Tongue (tissue), 3 donors: ENCODE measurements around the gene PCF11. TPM values are rescaled to one million over a fixed set of nuclear protein-coding genes. Genes with fewer than 3 reads are reported as not detected.
A peak's percentile ranks its signal among the peaks of the same experiment; 100 is the strongest.
"Not testable (repeated sequence)": the region's sequence is repeated elsewhere in the genome, so short reads cannot be mapped to it uniquely, and the experiment has no call there.

Experiments used
- DNase-seq: peaks from one replicate; pipeline ENCODE4 v3.0.0-alpha.2; 2015
- small RNA-seq: library from RNA; depleted of rRNA; stranded (forward); fragments of <200 nt; gene quantifications from one replicate; pipeline ENCODE3, GENCODE V24; 2014; ENCODE audit warnings: low replicate concordance
- total RNA-seq: library from RNA; depleted of rRNA; stranded (reverse); fragments of >200 nt; gene quantifications from one replicate; pipeline ENCODE4 v1.2.3, GENCODE V29; 2014

The PCF11 gene
- total RNA-seq, 1 donor from 2014 or later, result 64.2 TPM

DNA sequence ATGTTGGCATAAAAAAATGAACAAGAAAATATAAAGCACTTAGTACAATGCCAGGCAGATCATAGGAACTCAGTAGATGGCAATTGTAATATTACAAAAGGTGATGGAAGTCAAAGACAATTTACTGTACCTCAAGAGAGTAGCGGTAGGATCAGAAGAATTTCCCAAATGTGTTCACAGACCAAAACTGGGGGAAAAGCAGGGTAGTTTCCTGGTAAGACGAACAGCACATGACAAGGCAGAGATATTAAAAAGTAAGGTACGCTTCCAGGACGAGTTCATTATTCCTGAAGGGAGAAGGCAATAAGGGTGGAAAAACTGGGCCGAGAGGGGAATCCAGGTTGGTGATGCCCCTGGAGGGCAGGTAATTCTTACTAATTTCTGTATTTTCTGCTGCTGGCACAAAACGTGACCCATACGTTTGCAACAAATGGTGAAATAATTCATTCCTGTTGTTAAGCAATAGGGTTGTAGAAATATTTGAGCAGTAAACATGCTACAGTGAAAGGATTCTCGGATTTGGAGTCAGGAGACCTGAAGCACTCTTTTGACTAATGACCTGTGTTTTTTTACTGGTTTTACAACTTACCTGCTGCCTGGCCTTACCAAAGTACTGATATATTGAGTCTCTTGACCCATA lies 35.8 kb downstream of the PCF11 start:
- DNase-seq, result no peak

DNA sequence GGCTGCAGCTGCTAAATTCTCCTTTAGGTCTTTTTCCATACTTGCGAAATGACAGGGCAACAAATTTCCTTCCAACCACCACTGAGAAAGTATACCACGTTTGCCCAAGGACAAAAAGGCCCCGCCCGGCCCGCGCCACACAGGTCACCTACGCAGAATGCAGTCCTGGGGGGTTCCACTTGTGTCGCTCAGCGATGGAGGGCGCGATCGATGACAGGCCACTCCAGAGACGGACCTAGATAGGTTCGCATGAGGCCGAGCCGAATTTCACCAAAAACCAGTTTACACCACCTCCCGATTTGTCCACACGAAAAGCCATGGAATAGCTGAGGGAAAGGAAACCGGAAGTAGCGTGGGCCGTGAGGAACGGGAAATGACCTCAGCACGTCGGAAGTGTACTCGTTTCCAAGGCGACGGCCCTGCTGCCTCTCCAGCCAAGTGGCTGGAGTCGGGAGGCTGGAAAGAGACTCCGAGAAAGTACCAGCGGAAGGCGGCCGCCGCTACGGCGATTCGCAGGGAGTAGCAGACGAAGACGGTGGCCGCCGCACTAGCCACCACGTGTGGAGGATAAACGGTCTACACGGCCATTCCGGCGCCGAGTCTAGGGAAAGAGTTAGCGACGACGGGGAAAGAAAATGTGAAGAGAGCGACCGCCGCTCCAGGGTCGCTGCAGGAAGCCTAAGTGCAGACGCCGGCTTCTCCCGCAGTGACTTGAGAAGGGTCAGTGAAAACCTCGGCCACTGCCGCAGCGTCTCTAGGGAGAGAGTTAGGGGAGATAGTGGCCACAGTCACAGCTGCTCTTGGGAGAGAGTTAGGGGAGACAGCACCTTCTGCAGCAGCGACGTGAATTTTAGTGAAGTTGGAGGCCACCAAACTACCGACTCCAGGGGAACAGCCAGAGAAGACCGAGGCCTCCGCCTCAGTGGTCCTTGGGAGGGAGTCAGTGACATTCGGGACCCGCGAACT lies 36.7 kb downstream of the PCF11 start, which contains the start of gene ANKRD42:
Gene ANKRD42 (plus strand): TSS at position 398 of the 966 bp plus-strand sequence. CDS start 959 bp downstream, outside the sequence.
- DNase-seq, result peak; percentile 98

DNA sequence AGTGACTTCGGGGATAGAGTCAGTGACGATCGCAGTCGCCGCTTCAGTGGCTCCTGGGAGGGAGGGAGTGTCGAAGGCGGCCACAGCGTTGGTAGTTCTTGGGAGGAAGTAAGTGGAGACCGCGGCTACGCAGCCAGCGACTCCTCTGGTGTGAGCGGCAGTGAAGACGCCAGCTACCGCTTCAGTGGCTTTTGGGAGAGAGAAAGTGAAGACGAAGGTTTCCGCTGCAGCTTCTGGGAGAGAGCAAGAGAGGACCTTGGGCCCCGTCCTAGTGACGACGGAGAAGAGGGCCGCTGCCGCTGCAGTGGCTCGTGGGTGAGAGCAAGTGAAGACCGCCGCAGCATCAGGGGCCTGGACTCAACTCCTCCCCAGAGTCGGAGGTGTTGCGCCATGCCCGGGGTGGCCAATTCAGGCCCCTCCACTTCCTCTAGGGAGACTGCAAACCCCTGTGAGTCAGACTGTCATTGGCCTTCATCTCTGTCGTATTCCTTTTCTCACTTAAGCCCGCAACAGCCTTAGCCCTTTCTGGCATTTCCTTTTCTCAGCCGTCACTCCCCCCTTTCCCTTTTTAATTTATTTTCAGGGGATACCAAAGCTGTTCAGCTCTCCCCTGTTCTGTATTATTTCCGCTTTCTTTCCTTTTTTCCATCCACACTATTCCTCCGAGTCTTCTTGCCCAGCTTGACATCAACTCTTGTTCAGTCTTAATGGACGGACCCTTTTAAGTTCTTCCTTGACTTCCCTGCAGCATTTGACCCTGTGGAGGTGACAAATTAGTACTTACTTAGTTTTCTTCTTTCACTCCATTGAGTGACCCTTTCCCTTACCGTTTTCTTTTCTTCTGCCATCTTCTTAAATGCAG lies 37.6 kb downstream of the PCF11 start:
- peak; percentile 60 for DNase-seq

DNA sequence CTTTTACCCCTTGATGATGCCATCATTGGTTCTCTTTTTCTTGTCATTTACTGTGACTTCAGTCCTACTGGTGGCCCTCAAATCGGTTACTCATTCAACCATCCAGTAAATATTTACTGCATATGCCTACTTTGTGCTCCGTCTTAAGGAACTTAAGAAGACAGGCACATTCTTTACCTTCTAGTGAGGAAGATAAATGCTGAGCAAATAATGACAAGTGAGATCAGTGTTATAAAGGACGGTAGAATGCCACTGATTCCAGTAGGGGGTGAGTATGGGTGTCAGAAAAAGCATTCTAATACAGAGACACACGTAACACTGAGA lies 38.2 kb downstream of the PCF11 start:
- DNase-seq, result no peak

DNA sequence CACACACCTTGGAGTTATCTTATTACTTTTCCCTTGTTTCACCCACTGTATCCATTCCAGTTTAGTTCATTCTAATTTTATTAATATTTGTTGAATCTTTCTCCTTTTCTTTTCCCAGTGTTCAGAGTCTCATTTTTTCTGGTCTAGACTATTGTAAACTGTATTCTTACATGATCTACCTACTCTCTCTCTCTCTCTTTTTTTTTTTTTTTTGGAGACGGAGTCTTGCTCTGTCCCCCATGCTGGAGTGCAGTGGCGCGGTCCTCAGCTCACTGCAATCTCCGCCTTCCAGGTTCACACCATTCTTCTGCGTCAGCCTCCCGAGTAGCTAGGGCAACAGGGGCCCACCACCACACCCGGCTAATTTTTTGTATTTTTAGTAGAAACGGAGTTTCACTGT lies 38.7 kb downstream of the PCF11 start:
- DNase-seq, result no peak

DNA sequence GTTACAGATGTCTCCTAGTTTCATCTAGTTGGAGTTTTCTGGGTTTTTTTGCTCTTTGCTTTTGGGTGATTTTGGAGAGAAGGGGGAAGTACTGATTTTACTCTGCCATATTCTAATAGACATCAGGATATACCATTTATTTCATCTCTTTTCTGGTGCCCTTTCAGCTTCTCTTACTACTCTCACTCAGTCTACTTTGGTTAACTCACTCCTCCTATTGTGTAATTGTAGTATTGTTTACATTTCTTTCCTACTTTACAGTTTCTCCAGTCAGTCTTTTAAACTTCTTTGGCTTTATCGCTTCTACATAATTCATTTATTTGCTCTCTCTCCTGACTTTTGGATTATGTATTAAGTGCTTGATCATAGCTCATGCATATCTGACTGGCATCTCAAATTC lies 43.1 kb downstream of the PCF11 start:
- DNase-seq, result no peak

DNA sequence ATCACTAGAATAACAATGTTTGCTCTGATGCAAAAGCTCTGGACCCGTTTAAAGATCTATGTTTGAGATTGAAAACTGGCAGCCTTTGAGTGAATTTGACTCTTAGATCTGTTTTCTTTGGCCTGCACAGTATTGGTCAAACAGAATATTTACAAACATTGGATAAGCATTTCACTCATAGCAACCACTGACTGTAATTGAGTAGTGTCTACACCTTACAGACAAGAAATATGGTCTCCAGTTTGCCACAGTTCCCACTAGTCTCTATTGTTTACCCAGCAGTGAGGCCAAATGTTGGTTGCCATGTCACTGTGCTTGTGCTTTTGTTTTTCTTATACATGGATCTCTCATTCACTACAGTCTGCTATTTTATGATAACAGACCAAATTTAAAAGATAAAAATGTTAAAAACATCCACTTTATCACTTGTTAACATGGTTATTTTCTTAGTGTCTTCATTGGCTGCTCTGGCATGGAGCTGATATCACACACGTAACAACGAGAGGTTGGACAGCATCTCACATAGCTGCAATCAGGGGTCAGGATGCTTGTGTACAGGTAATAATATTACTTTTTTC lies 48.8 kb downstream of the PCF11 start:
- no peak for DNase-seq

DNA sequence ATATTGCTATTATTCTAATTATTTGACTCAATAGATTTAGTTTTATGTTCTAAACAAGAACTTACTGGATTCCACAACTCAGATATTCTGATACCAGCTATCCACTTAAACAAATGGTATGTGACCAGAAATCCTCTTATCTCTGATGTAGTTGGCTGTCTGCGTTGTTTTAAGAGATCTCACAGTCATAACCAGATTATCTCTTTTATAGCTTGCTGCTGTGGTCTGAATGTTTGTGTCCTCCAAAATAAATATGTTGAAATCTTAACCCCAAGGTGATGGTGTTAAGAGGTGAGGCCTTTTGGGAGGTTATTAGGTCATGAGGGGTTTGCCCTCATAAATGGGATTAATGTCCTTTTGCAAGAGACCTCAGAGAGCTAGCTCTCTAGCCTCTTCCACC lies 49.3 kb downstream of the PCF11 start:
- no peak for DNase-seq

DNA sequence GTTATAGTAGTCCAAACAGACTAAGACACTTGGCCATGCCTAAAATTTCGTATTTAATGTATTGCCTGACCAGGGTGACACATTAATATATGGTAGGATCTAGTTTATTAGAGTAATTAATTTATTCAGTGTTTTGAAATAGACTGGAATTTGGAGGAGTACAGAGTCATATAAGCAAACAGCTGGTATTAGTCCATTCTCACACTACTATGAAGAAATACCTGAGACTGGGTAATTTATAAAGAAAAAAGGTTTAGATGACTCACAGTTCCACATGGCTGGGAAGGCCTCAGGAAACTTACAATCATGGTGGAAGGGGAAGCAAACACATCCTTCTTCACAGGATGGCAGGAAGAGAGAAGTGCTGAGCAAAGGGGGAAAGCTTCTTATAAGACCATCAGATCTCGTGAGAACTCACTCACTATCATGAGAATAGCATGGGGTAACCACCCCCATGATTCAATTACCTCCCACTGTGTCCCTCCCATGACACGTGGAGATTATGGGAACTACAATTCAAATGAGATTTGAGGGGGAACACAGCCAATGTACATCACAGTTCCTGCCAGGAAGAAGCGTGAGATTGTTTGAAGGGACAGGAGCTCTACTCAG lies 49.9 kb downstream of the PCF11 start:
- not testable (repeated sequence) for DNase-seq

DNA sequence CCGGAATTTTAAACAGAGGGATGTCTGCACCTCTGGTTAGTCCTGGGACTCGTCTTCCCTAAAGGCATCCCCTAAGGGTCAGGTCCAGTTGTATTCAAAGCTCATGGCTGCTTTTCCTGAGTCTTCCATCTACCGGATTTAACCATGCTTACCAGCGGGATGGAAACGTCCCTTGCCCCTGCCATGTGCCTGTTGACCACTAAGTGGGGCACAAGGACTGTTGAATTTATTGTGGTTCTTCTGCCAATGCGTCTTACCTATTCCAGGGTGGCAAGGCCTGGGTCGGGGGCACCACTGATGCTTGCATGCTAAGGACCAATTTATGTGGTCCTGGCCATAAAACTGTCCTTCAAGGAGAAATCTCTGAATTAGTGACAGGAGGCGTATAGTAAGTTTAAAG lies 62.2 kb downstream of the PCF11 start:
- no peak for DNase-seq

DNA sequence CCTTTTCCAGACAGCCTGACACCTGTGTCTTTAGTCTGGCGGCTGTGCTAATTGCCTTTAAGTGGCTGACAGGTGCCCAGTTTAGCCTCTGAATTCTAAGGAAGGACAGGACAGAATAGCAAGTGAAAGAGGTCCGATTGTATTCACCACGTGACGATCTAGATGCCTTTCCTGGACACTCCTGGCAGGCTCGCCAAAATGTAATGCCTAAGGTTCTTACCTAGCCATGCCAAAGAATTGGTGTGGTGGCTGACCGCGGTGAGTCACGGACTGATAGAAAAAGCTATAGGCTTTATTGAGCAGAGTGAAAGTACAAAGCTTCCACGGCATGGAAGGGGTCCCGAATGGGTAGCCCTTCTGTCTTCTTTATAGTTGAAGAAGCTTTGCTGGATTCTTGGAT lies 63.3 kb downstream of the PCF11 start:
- DNase-seq, result no peak

DNA sequence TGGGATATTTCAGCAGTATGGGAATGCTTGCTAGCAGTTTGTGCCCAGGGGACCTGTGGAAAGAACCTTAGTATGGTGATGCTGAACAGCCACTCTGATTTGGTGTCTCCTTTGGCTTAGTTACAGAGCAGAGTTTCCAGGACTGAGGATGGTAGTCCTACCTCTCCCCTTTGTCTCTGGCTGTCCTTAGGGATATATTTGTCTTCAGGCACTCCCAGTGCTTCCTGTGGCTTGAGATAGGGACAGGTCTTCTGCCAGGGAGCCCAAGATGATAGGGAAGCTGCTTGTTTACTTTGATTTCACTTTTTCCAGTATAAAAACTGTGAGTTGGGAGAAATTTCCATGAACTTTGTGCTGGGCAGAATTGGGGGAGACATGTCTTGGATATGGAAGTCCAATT lies 64.8 kb downstream of the PCF11 start:
- DNase-seq, result no peak

DNA sequence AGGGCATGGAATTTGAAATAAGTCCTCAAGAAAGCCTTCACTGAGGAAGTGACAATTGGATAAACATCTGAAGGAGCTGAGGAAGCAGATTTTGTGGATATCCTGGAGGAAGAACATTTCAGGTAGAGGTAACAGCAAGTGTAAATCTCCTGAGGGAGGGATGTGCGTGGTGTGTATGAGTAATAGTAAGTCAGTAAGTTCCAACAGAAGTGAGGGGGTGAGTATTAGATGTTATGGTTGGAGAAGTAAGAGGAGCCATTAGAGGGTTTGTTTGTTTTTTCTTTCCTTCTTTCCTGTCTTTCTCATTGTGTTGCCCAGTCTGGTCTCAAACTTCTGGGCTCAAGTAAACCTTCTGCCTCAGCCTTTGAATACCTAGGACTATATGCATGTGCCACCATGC lies 65.6 kb downstream of the PCF11 start:
- no peak for DNase-seq

DNA sequence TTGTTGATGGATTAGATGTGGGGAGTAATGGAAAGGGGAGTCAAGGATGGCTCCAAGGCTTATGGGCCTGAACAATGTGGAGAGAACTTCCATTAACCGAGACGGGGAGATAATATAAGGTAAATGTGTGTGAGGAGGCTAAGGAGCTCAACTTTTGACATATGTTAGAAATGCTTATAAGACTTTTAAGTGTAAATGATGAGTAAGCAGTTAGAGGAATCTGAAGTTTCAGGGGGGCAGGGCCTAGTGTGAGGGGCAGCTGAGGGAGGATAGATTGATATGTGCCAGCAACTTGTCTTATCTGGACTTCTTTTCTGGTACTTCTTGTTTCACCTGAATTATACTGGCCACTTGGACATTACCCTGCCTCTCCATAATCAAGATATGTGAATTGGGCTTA lies 66.5 kb downstream of the PCF11 start:
- no peak for DNase-seq

DNA sequence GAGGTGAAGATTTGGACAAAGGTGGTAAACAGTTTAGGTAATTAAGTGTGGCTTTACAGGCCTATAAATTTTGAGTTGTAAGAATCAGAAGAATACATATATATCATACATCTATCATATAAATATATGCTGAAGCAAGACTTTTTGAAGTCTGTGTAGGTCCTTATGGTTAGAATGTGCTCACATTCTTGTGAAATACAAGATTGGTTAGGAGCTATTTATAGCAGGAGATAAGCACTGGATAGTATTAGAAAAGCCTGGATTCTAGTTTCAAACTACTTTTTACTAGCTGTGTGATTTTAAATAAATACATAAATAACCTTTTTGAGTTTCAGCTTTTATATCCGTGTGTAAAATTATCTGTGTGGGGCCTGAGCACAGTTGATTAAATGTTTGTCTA lies 78.9 kb downstream of the PCF11 start:
- DNase-seq, result no peak

Small RNA genes lying within 50 kb of the gene (small RNA-seq; reads per million reads assigned to genes)
- gene AP000873.5, result not detected

Other genes starting within 250 kb of the PCF11 start
- 39.3 TPM for gene RAB30, start 85.2 kb upstream of the PCF11 start, total RNA-seq
- gene ANKRD42, start 36.6 kb downstream of the PCF11 start, total RNA-seq, result 5.8 TPM
- gene CCDC90B, start 129.2 kb downstream of the PCF11 start, total RNA-seq, result 75.6 TPM